Fibroblast of villous mesenchyme (primary cell): Measurements from ENCODE around the gene DNAH12. TPM values are rescaled to one million over a fixed set of nuclear protein-coding genes. Genes with fewer than 3 reads are reported as not detected.

Experiments
- DNase-seq: peaks from one replicate; pipeline ENCODE4 v3.0.0-alpha.2; 2010; ENCODE audit warnings: low read depth
- H3K4me3 ChIP-seq: 2 replicates; pipeline ENCODE4 v1.5.1; 2011; ENCODE audit warnings: low read depth, mild to moderate bottlenecking, low read length
- total RNA-seq: library from RNA; depleted of rRNA; stranded (reverse); fragments of >200 nt; gene quantifications from 2 replicates; pipeline ENCODE4 v1.2.3, GENCODE V29; 2012
- TF ChIP-seq, protein P1 (sequence below): IDR thresholded peaks from 2 replicates; pipeline ENCODE4 v1.5.1; 2012; ENCODE audit warnings: low read depth, mild to moderate bottlenecking, low read length; ENCODE audit not compliant: insufficient read depth

Gene DNAH12, protein sequence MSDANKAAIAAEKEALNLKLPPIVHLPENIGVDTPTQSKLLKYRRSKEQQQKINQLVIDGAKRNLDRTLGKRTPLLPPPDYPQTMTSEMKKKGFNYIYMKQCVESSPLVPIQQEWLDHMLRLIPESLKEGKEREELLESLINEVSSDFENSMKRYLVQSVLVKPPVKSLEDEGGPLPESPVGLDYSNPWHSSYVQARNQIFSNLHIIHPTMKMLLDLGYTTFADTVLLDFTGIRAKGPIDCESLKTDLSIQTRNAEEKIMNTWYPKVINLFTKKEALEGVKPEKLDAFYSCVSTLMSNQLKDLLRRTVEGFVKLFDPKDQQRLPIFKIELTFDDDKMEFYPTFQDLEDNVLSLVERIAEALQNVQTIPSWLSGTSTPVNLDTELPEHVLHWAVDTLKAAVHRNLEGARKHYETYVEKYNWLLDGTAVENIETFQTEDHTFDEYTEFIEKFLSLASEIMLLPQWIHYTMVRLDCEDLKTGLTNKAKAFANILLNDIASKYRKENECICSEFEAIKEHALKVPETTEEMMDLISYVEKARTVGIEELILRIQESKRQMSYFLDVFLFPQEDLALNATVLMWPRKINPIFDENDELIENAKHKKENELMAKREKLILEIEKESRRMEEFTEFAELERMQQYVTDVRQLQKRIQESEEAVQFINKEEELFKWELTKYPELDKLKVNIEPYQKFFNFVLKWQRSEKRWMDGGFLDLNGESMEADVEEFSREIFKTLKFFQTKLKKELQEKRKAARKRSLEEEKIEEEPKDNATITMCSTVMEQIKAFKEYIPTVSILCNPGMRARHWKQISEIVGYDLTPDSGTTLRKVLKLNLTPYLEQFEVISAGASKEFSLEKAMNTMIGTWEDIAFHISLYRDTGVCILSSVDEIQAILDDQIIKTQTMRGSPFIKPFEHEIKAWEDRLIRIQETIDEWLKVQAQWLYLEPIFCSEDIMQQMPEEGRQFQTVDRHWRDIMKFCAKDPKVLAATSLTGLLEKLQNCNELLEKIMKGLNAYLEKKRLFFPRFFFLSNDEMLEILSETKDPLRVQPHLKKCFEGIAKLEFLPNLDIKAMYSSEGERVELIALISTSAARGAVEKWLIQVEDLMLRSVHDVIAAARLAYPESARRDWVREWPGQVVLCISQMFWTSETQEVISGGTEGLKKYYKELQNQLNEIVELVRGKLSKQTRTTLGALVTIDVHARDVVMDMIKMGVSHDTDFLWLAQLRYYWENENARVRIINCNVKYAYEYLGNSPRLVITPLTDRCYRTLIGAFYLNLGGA (N-terminal part only)
- under 0.01 TPM in 2 replicates for total RNA-seq

DNA sequence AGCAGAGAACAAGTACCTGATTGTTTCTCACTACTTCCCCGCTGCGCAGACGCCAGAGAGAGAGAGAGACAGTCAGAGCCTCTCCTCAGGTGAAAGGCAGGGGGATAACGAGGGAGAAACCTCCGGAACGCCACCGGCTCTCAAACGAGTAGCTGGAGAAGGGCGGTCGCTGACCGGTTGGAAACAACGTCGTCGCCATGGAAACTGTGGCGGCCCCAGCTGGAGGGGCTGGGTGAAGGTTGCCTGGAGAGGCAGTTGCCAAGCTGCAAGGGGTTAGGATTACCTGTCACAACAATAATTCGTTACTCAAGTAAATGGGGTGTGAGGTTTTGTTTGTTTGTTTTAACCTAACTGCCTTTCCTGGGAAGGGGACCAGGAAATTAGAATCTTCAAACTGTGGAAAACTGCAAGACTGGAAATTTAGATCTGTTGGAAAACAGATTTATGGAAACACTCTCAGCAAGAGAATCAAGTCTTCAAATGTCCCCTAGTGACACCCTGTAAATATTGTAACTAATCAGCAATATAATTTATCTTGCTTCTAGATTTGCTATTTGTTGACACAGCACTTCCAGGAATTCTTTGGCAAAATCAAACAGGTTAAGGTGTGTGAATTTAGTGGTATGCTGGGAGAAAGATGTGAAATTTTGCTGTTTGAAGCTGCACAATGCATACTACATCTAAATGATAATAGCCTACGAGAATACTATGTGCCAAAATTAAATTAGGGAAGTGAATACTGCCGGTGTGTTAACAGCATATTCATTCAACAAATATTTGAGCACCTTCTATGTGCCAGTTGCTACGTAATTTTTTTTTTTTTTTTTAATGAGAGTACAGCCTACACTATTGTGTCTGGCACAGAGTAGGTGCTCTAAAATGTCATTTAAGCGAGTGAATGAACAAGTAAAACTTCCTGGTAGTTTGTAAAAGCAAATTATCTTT lies at the start of gene DNAH12:
DNAH12 (minus strand) TSS at position 164 of the 945 bp plus-strand sequence. CDS start 1,474 bp downstream, outside the sequence.
- peak within 1 kb of the TSS; percentile 40 for H3K4me3 ChIP-seq
- TF ChIP-seq, protein P1, sequence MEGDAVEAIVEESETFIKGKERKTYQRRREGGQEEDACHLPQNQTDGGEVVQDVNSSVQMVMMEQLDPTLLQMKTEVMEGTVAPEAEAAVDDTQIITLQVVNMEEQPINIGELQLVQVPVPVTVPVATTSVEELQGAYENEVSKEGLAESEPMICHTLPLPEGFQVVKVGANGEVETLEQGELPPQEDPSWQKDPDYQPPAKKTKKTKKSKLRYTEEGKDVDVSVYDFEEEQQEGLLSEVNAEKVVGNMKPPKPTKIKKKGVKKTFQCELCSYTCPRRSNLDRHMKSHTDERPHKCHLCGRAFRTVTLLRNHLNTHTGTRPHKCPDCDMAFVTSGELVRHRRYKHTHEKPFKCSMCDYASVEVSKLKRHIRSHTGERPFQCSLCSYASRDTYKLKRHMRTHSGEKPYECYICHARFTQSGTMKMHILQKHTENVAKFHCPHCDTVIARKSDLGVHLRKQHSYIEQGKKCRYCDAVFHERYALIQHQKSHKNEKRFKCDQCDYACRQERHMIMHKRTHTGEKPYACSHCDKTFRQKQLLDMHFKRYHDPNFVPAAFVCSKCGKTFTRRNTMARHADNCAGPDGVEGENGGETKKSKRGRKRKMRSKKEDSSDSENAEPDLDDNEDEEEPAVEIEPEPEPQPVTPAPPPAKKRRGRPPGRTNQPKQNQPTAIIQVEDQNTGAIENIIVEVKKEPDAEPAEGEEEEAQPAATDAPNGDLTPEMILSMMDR = no peak
- no peak for DNase-seq

DNA sequence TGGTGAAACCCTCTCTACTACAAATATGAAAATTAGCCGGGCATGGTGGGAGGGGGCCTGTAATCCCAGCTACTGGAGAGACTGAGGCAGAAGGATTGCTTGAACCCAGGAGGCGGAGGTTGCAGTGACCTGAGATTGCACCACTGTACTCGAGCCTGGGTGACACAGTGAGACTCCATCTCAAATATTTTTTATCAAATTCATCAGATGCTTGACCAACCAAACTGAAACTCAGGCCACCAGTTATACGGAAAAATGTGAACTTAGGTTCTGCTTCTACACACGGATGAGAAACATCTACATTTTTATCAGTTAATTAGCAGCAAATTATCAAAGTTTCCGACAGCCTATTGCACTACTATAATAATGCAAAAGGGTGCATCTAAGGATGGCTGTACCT lies 48.2 kb upstream of the DNAH12 start:
- no peak for DNase-seq
- TF ChIP-seq, protein P1 = no peak
- H3K4me3 ChIP-seq = peak overlapping the region; percentile 100

GRCh38 chr3:57587905-57588304 lies 43.8 kb upstream of the DNAH12 start:
- TF ChIP-seq, protein P1 = no peak
- H3K4me3 ChIP-seq = no peak overlapping the region
- DNase-seq = no peak

GRCh38 chr3:57586778-57587177 lies 42.6 kb upstream of the DNAH12 start:
- TF ChIP-seq, protein P1 = no peak
- H3K4me3 ChIP-seq = no peak overlapping the region
- DNase-seq = no peak

GRCh38 chr3:57583544-57583943 lies 39.4 kb upstream of the DNAH12 start:
- no peak overlapping the region for H3K4me3 ChIP-seq
- TF ChIP-seq, protein P1 = no peak
- no peak for DNase-seq
